Measurements from ENCODE around the gene SPATA21.
"Not testable (repeated sequence)": the region's sequence is repeated elsewhere in the genome, so short reads cannot be mapped to it uniquely, and the experiment has no call there.

SPATA21 gene, protein sequence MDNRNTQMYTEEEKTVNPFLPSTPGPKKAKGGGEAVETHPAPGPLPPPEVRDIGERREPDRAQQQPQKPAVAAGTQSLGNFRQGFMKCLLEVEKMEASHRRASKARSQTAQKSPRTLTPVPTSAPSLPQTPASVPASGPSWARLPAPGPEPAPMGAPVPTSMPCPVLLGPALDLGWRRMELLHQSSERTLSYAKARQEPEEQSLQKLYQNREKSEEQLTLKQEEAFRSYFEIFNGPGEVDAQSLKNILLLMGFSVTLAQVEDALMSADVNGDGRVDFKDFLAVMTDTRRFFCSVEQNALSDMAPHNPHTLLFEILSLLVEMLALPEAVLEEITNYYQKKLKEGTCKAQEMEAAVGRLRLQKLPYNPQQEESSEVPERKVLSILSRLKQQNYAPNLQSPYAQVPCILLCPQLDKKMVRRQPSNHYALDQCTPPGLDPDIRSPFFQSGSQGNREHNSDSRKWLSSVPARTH

DNA sequence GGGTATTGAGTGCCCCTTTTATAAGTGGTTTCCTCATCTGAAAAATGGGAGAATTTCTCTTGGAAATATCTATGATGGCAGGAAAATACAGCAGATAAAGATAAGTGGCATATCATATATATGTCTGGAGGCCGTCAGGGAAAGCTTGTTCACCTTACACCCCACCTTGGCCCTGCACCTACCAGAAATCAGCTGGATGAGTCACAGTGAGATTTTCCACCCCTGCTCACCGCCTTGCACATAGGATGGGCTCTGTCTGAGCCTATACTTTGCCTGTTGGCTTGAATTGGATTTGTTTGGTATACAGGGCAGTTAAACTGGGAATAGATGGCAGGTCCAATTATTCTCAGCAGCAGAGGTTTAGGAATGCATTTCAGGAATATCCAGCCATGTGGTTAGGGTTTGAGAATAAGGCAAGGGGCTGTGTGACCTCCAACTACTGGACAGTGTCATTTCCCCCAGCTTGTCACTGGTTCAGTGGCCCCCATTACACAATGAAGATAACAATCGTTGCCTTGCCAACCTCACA lies at the start of gene SPATA21:
Gene SPATA21 (minus strand): TSS at position 479 of the 529 bp plus-strand sequence. CDS start 6,053 bp downstream, outside the sequence.
- no peak for DNase-seq

GRCh38 chr1:16487011-16487410 lies 49.8 kb upstream of the SPATA21 start:
- not testable (repeated sequence) for DNase-seq

DNA sequence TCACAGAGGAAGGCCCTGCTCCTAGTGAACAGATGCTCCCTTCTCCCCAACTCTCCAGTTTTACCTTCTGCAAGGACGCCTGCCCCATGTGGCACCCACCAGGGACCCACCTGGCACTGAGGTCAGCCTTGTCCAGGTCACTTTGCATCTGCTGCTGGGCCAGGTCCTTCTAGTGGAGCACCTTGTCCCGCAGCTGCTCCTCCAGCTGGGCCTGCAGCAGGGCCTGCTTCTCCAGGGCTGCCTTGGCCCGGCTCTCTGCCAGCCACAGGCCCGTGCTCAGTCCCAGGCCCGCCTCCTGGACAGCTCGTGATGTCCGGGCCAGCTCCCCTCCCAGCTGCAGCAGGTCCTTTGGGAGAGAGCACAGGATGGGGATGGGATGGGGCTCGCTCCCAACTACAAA lies 49.1 kb upstream of the SPATA21 start:
- DNase-seq: not testable (repeated sequence)

- no peak for DNase-seq
Measured at GRCh38 chr1:16484931-16485330, 47.7 kb upstream of the SPATA21 start.

GRCh38 chr1:16484501-16484835 lies 47.2 kb upstream of the SPATA21 start:
- no peak for DNase-seq

- DNase-seq: not testable (repeated sequence)
Measured at GRCh38 chr1:16483639-16484500, 46.6 kb upstream of the SPATA21 start.

- DNase-seq: not testable (repeated sequence)
Measured at GRCh38 chr1:16483146-16483545, 45.9 kb upstream of the SPATA21 start.

- no peak for DNase-seq
Measured at GRCh38 chr1:16478091-16478490, 40.9 kb upstream of the SPATA21 start.

DNA sequence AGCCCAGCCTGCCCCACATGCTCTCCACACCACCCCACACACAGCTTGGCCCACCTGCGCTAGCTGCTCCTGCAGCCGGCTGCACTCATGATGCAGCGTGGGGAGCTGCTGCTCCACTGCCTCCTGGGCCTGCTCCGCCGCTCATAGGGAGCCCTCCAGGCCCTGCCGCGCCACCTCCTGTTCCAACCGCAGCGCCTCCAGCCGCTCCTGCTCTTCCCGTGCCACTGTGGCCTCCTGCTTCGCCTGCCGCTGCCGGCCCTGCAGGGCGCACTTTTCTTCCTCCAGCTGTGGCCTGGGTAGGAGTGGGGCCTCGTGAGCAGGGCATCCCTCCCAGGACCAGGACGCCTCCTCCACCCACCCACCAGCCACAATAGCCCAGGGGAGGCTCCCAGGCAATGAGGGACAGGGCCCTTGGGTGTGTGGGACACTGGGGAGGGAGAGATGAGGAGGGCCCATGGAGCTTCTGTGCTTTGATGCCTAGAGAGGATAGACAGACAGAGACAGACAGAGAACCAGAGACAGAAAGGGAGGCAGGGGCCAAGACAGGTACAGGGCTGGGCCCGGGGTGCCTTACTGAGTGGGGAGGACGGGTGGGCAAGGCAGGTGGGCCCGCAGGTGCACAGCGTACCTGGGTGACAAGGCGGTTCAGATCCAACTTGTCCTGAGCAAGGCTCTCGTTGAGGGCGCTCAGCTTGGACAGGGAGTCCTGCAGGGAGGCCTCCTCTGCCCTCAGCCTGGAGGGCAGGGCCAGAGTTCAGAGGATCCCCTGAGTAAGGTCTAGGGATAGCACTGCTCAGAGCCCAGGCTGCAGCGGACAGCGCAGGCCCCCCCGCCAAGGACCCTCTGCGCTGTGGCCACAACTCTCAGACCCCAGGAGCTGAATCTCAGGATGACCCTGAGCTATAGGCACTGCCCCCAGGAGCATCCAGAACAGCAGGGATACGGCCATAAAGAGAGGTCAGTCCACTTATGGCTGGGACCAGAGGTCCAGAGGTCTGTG lies 38.8 kb upstream of the SPATA21 start:
- DNase-seq: not testable (repeated sequence)

- DNase-seq: peak; percentile 8
Measured at GRCh38 chr1:16474891-16475290, 37.7 kb upstream of the SPATA21 start.

DNA sequence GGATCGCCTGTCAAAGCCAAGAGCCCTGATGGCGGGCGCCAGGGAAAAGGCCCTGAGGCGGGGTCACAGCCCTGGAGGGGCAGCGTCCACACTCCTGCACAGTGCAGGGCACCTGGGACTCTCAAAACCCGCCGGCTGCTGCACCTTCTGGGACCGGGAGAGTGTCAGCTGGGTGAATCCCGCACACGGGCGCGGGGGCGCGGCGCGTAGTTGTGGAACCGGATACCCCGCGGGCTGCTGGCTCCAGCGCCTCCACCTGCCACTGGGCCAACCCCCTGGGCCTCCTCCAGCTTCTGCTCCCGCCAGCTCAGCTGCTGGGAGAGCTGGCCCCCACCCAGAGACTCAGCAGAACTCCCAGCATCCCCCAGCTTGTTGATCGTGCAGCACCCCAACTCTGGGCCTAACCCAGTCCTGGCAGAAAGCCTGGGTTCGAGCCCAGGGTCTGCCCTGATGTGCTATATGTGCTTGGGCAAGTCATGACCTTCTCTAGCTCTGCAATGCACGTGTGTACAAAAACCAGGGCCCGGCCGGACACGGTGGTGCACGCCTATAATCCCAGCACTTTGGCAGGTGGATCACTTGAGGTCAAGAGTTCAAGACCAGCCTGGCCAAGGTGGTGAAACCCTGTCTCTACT lies 37.1 kb upstream of the SPATA21 start:
- DNase-seq: no peak

DNA sequence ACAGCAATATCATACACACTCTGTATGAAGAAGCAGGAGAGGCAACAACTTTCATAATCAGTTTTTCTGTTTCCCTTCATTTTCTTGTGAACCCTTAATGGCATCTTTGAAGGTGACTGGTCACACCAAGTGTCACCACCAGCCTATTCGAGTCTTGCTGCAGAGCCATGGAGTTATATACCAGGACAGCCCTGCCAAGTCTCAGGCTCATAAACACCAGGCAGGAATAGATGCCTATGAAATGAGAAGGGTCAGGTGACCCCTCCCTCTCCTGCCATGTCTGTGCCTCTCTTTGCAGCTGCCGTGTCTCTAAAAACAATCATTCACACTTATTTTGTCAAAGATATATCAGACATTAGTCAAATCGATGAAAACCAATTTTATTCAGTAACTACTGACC lies 31.3 kb upstream of the SPATA21 start:
- no peak for DNase-seq

- DNase-seq: no peak
Measured at GRCh38 chr1:16464917-16465625, 27.8 kb upstream of the SPATA21 start.

DNA sequence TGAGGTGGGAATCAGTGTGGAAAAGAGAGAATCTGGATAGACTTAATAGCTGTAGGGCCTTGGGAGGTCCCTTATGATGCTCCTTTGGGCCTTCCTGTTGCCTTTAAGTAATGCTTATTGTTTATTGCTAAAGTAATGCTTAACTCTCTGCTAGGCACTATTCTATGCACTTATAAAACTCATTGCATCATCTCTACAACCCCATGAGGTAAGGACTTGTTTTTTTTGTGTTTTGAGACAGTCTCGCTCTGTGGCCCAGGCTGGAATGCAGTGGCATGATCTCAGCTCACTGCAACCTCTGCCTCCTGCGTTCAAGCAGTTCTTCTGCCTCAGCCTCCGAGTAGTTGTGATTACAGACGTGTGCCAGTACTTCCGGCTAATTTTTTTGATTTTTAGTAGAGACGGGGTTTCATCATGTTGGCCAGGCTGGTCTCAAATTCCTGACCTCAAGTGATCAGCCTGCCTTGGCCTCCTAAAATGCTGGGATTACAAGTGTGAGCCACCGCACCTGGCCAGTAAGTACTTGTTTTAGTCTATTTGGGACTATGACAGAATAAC lies 25.6 kb upstream of the SPATA21 start:
- DNase-seq: no peak

GRCh38 chr1:16461681-16462080 lies 24.5 kb upstream of the SPATA21 start:
- no peak for DNase-seq

DNA sequence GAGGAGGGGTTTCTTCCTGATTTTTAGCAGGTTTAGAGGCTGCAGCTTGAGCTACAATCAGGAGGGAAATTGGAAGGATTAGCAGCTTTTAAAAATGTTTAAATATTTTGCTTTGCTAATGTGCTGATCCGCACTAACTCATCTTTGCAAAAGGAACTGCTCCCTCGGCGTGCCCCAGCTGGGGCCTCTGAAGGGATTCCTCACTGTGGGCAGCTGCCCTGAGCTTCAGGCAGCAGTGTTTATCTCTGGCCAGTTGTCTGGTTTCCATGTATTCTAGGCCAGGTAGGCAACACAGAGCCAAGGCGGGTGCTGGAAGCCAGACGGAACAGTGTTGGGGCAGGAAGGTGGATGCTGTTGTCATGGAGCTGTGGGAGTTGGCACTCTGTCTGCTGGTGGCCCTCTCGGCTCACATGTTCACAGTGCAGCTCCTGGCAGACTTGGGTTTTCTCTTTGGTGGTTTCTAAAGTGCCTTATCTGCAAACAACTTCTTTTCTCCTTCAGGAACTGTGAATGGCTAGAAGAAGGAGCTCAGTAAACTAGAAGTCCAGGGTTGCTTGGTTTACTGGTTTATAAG lies 22.2 kb upstream of the SPATA21 start:
- DNase-seq: no peak

GRCh38 chr1:16458831-16459230 lies 21.6 kb upstream of the SPATA21 start:
- no peak for DNase-seq

- not testable (repeated sequence) for DNase-seq
Measured at GRCh38 chr1:16456151-16456550, 18.9 kb upstream of the SPATA21 start.

DNA sequence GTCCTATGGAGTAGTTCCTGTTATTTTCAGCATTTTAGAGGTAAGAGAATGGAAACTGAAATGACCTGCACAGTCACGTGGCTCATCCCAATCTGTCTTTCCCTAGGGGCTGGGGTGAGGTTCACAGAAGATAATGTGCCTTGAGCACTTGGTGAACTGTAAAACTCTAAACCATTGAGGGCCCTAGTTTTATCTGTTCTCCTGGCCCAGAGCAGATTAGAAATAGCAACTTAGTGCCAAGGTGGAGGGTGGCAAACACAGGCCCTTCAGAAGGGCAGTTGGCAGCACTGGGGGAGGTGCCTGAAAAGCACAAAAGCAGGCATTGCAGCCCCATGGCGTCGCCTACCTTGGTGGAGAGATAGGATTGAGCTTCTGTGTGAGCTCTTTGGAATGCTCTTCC lies 17.7 kb upstream of the SPATA21 start:
- not testable (repeated sequence) for DNase-seq

GRCh38 chr1:16451841-16452528 lies 14.8 kb upstream of the SPATA21 start:
- DNase-seq: no peak

Measured in NCI-H2171 treated with DMSO at 0.1 percent for 48 hours (cell line).